Keratinocyte (primary cell): ENCODE results near the gene CXXC5. TPM values are rescaled to one million over a fixed set of nuclear protein-coding genes. Genes with fewer than 3 reads are reported as not detected.

ENCODE experiments used
- DNase-seq: peaks from one replicate; pipeline ENCODE4 v3.0.0-alpha.2; 2011; ENCODE audit warnings: low read depth, missing footprints, low spot score
- FAIRE-seq: peaks from 2 replicates; lab custom pipeline; 2011; peaks lifted over from hg19 to GRCh38; lab: Jason Lieb, UNC
- H2AFZ ChIP-seq: 2 replicates; pipeline ENCODE4 v1.6.0; 2012; ENCODE audit warnings: low read length, control low read depth, inconsistent platforms; ENCODE audit not compliant: control insufficient read depth
- H3K27ac ChIP-seq: 2 replicates; pipeline ENCODE4 v1.5.1; 2011; ENCODE audit warnings: low read length; ENCODE audit not compliant: control insufficient read depth, insufficient read depth
- H3K27me3 ChIP-seq: 3 replicates; pipeline ENCODE4 v1.6.0; 2011; ENCODE audit warnings: low read length; ENCODE audit not compliant: control insufficient read depth, insufficient read depth; ENCODE audit errors: extremely low read depth
- H3K36me3 ChIP-seq, 2 experiments: 2 replicates in 1 of 2; 3 replicates in 1 of 2; pipeline ENCODE4 v1.5.1; 2011; ENCODE audit warnings: low read length in 2 of 2, mild to moderate bottlenecking in 1 of 2; ENCODE audit not compliant: control insufficient read depth in 2 of 2, insufficient read depth in 2 of 2; ENCODE audit errors: extremely low read depth in 1 of 2
- H3K4me1 ChIP-seq: 3 replicates; pipeline ENCODE4 v1.5.1; 2011; ENCODE audit warnings: low read length; ENCODE audit not compliant: control insufficient read depth, insufficient read depth; ENCODE audit errors: extremely low read depth
- H3K4me2 ChIP-seq: 3 replicates; pipeline ENCODE4 v1.6.0; 2011; ENCODE audit warnings: low read depth, low read length; ENCODE audit not compliant: control insufficient read depth, insufficient read depth; ENCODE audit errors: extremely low read depth
- H3K4me3 ChIP-seq, 3 experiments: fragments of 200-600 bp in 1 of 3; sonication (generic) in 1 of 3; 2 replicates in 2 of 3; 3 replicates in 1 of 3; pipeline ENCODE4 v1.5.1; 2011 to 2016; ENCODE audit warnings: low read length in 3 of 3, mild to moderate bottlenecking in 3 of 3, control low read depth in 2 of 3, inconsistent platforms in 1 of 3, low read depth in 1 of 3, mixed read lengths in 1 of 3, mixed run types in 1 of 3, moderate library complexity in 1 of 3; ENCODE audit not compliant: control insufficient read depth in 2 of 3, insufficient read depth in 2 of 3; ENCODE audit errors: extremely low read depth in 1 of 3
- H3K79me2 ChIP-seq: 2 replicates; pipeline ENCODE4 v1.6.0; 2012; ENCODE audit warnings: low read length; ENCODE audit not compliant: control insufficient read depth, insufficient read depth
- H3K9ac ChIP-seq: 3 replicates; pipeline ENCODE4 v1.6.0; 2011; ENCODE audit warnings: low read length; ENCODE audit not compliant: control insufficient read depth, insufficient read depth; ENCODE audit errors: extremely low read depth
- H3K9me1 ChIP-seq: 3 replicates; pipeline ENCODE4 v1.6.0; 2011; ENCODE audit warnings: low read length; ENCODE audit not compliant: control insufficient read depth, insufficient read depth; ENCODE audit errors: extremely low read depth
- H3K9me3 ChIP-seq: 2 replicates; pipeline ENCODE4 v1.5.1; 2012; ENCODE audit warnings: low read depth, low read length; ENCODE audit not compliant: control insufficient read depth
- H4K20me1 ChIP-seq: 3 replicates; pipeline ENCODE4 v1.6.0; 2011; ENCODE audit warnings: low read length; ENCODE audit not compliant: control insufficient read depth, insufficient read depth; ENCODE audit errors: extremely low read depth
- CTCF ChIP-seq, 3 experiments: IDR thresholded peaks in 1 of 3; conservative IDR thresholded peaks in 1 of 3; optimal IDR thresholded peaks in 1 of 3; 2 replicates in 2 of 3; 3 replicates in 1 of 3; pipeline versions ENCODE3 to v1.5.1; 2011; ENCODE audit warnings: low read length in 3 of 3, mild to moderate bottlenecking in 3 of 3, moderate library complexity in 2 of 3, control low read depth in 1 of 3, inconsistent platforms in 1 of 3; ENCODE audit not compliant: insufficient read depth in 2 of 3; ENCODE audit errors: extremely low read depth in 1 of 3
- EZH2 ChIP-seq: IDR thresholded peaks from one replicate; pipeline ENCODE4 v1.6.1; 2012; ENCODE audit warnings: inconsistent platforms, mild to moderate bottlenecking, low read length, moderate library complexity
- dilution Hi-C: fragments of 300-500 bp; cut with MboI; formaldehyde crosslinking; loops from one replicate; pipeline ENCODE4 v1.7.0; 2020; ENCODE audit warnings: low sequenced_read_pairs; ENCODE audit not compliant: extremely low pct_ligation_motif_present
- polyA plus RNA-seq, 5 experiments: library from polyadenylated mRNA; depleted of rRNA in 3 of 5; stranded (reverse) in 3 of 5; stranded (forward) in 1 of 5; unstranded in 1 of 5; fragments of >200 nt; gene quantifications; 1 replicate in 1 of 5; 2 replicates in 3 of 5; 3 replicates in 1 of 5; pipeline versions ENCODE4 v1.2.1 to v1.2.3, GENCODE V29; 2011 to 2012; ENCODE audit warnings: missing spikeins in 2 of 5, low read depth in 1 of 5, low replicate concordance in 1 of 5

Gene CXXC5
- polyA plus RNA-seq, 1 donor (not counting 4 experiments of a cell fraction or from before 2014, with no cell fraction given): 1.0 TPM

- FAIRE-seq: no peak
Measured at GRCh38 chr5:139676951-139677735, 29.0 kb downstream of the CXXC5 start.

GRCh38 chr5:139677736-139678613 lies 29.8 kb downstream of the CXXC5 start:
- H2AFZ ChIP-seq: no peak overlapping the region
- DNase-seq: no peak
- no peaks in the 10 kb centered on the region for H3K79me2 ChIP-seq
- H3K4me1 ChIP-seq: no peaks in the 10 kb centered on the region
- no peak for TF ChIP-seq CTCF (optimal IDR thresholded peaks at IDR 0.05 in 1 of 3, IDR thresholded peaks at IDR 0.05 in 1 of 3, conservative IDR thresholded peaks at IDR 0.05 in 1 of 3; ENCODE audit: extremely low read depth in 1 of 3, insufficient read depth in 2 of 3, low read length in 3 of 3)
- TF ChIP-seq EZH2: no peak
- H3K36me3 ChIP-seq: no peaks in the 10 kb centered on the region
- H3K9me1 ChIP-seq: no peaks in the 10 kb centered on the region
- no peak overlapping the region for H3K4me2 ChIP-seq
- H4K20me1 ChIP-seq: no peaks in the 10 kb centered on the region
- no peak overlapping the region for H3K27ac ChIP-seq
- no peaks in the 10 kb centered on the region for H3K9me3 ChIP-seq
- dilution Hi-C loops: no loop called here
- H3K27me3 ChIP-seq: peaks cover 17% of the 10 kb centered on the region
- FAIRE-seq: no peak
- no peak overlapping the region for H3K9ac ChIP-seq
- H3K4me3 ChIP-seq: no peak overlapping the region

More at GRCh38 chr5:139676951-139677735, 29.0 kb downstream of the CXXC5 start:
- dilution Hi-C loops: no loop called here
- Histone ChIP-seq H4K20me1 (no peaks in the 10 kb centered on the region), H3K9me1 (no peaks in the 10 kb centered on the region), H3K27ac (no peak overlapping the region), H3K4me1 (no peaks in the 10 kb centered on the region), H3K9ac (no peak overlapping the region), H2AFZ (no peak overlapping the region), H3K36me3 (no peaks in the 10 kb centered on the region), H3K4me2 (no peak overlapping the region), H3K27me3 (peaks cover 17% of the 10 kb centered on the region), H3K4me3 (no peak overlapping the region), H3K79me2 (no peaks in the 10 kb centered on the region), H3K9me3 (no peaks in the 10 kb centered on the region)
- no peak for TF ChIP-seq CTCF (optimal IDR thresholded peaks at IDR 0.05 in 1 of 3, IDR thresholded peaks at IDR 0.05 in 1 of 3, conservative IDR thresholded peaks at IDR 0.05 in 1 of 3; ENCODE audit: extremely low read depth in 1 of 3, insufficient read depth in 2 of 3, low read length in 3 of 3)
- no peak for TF ChIP-seq EZH2
- DNase-seq: no peak
